Omental fat pad (tissue), 4 donors: ENCODE results near the gene HTR6. TPM values are rescaled to one million over a fixed set of nuclear protein-coding genes. Genes with fewer than 3 reads are reported as not detected.

ENCODE experiments used
- ATAC-seq: fragments of 150-250 bp; one replicate; pipeline ENCODE4 v1.9.1; 2016; ENCODE audit warnings: mild to moderate bottlenecking, moderate library complexity; ENCODE audit not compliant: low FRiP score
- DNase-seq: peaks from one replicate; pipeline ENCODE4 v3.0.0-alpha.2; 2019; ENCODE audit warnings: low spot score
- total RNA-seq, 4 donors: library from RNA; depleted of rRNA; stranded (reverse); fragments of >200 nt; gene quantifications; one replicate each; pipeline ENCODE4 v1.1.0, GENCODE V29; 2016
- TF ChIP-seq, protein P1 (sequence below), 3 donors: fragments of 450-650 bp; IDR thresholded peaks; one replicate each; pipeline ENCODE4 v1.5.1; 2016 to 2017; ENCODE audit warnings: antibody characterized with exemption in 3 of 3, mild to moderate bottlenecking in 3 of 3, moderate library complexity in 2 of 3

The HTR6 gene
- total RNA-seq, 4 donors from 2014 or later = not detected

DNA sequence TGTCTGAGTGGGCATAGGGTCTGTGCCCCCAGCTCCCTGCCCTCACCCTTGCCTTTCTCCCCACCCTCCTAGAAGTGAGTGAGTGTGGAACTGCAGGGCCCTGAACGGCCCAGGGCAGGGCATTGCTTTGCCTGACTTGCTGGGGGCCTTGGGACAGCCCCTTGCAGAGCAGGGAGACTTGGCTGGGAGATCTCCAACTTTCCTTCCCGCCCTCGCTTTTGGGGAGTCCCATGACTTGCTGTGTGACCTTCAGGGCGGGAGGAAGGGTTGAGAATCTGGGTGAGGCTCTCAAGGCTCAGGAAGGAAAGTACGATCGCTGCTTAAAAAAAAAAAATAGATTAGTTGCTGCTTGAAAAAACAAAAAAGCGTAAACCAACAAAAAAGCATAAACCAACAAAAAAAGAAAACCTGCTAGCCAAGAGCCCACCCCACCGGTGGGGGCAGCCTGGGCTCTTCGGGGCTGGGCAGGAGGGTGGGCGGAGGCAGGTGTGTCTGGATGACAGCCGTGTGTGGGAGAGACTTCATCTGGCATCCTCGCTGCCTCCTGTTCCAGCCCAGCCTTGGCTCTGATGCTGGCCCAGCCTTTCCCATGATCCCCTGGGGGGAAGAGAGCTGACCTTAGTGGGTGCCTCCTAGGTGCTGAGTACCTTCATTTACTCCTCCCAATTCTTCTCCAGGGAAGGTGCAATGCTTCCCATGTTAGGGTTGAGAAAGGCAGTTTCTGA is 14.1 kb upstream of the HTR6 start:
- no peak for DNase-seq
- TF ChIP-seq, protein P1, sequence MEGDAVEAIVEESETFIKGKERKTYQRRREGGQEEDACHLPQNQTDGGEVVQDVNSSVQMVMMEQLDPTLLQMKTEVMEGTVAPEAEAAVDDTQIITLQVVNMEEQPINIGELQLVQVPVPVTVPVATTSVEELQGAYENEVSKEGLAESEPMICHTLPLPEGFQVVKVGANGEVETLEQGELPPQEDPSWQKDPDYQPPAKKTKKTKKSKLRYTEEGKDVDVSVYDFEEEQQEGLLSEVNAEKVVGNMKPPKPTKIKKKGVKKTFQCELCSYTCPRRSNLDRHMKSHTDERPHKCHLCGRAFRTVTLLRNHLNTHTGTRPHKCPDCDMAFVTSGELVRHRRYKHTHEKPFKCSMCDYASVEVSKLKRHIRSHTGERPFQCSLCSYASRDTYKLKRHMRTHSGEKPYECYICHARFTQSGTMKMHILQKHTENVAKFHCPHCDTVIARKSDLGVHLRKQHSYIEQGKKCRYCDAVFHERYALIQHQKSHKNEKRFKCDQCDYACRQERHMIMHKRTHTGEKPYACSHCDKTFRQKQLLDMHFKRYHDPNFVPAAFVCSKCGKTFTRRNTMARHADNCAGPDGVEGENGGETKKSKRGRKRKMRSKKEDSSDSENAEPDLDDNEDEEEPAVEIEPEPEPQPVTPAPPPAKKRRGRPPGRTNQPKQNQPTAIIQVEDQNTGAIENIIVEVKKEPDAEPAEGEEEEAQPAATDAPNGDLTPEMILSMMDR (IDR thresholded peaks at IDR 0.05) = no peak
- ATAC-seq = peak; percentile 52

DNA sequence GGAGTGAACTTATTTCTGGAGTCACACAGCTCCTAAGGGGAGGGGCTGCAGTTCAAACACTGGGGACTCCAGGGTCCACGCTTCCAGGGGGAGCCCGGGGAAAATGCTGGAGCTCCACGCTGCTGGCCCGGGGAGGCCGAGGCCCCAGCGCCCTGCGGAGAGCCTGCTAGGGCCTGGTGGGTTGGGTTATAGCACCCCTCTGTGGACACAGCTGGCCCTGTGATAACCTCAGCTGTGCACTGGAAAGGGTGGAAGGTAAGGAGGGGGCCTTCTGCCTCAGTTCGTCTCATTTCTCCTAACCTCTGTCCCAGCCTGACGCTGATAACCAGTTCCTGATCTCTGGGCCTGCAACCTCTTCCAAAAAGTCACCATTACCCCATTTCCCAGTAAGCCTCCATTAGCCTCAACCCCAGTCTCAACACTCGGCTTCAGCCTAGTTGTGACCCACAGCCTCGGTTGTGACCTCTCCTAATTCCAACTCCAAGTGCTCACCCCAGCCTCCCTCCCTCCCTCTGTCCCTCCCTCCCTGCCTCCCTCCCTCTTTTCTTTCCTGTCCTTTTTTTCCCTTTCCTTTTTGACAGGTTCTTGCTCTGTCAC is 13.4 kb upstream of the HTR6 start:
- DNase-seq (no peak), ATAC-seq (peak; percentile 49)
- TF ChIP-seq, protein P1 (IDR thresholded peaks at IDR 0.05) = peak in 1 of 3 donors; percentile 6

DNA sequence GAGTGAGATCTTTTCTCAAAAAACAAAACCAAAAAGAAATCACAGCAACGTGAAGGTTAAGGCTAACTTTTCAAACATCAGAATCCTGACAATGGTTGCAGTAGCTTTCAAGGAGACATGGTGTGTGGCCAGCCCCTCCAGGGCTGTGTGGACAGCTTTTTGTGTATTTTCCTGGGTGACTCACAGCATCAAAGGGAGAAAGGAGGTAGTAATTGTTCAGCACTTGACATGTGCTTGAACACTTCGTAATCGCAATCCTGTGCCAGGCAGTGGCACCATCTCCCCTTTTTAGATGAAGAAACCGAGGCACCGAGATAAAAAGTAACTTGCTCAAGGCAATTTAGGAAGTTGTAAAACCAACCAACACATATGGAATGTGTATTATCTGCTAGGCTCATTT is 10.3 kb upstream of the HTR6 start:
- TF ChIP-seq, protein P1 (IDR thresholded peaks at IDR 0.05) = no peak
- ATAC-seq (peak; percentile 42), DNase-seq (no peak)

DNA sequence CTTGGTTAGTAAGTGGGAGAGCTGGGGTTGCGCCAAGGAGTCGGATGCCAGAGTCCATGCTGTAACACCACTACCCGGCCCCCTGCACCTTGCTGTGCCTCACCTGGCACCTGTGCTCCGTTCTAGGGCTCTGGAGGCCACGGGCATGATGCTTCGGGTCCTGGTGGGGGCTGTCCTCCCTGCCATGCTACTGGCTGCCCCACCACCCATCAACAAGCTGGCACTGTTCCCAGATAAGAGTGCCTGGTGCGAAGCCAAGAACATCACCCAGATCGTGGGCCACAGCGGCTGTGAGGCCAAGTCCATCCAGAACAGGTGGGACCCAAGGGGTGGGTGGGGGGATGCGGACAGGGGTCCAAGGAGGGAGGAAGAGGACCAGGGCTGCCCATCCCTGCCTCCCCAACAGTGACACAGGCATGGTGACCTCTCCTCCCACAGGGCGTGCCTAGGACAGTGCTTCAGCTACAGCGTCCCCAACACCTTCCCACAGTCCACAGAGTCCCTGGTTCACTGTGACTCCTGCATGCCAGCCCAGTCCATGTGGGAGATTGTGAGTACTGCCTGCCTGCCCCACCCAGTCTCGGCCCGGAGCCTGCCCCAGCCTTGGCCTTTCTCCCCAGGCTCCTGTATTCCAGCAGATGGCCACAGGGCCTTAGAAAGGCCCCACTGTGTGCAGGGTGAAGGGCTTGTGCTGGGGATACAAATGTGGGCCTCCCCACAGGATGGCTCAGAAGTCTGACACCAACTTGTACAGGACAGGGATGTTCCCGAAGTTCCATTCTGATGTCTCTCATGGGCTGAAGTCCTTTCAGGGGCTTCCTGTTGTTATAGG is 9.6 kb upstream of the HTR6 start:
- ATAC-seq = no peak
- TF ChIP-seq, protein P1 (IDR thresholded peaks at IDR 0.05) = no peak
- DNase-seq = no peak

DNA sequence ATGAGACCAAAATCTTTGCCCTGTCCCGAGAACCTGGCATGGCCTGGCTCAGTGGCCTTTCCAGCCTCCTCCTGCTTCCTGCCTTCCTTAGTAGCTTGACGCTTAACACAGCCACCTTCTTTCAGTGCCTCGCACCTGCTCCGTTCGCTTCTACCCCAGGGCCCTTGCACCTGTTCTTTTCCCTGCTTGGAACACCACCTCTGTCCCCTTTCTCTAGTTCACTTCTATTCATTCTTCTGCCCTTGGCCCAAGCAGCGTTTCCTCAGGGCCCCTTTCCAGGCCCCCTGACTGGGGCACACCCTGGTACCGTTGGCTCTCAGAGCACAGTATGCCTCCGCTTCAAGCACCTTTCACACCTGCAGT is 9.0 kb upstream of the HTR6 start:
- DNase-seq (no peak), ATAC-seq (no peak)
- TF ChIP-seq, protein P1 (IDR thresholded peaks at IDR 0.05) = no peak

DNA sequence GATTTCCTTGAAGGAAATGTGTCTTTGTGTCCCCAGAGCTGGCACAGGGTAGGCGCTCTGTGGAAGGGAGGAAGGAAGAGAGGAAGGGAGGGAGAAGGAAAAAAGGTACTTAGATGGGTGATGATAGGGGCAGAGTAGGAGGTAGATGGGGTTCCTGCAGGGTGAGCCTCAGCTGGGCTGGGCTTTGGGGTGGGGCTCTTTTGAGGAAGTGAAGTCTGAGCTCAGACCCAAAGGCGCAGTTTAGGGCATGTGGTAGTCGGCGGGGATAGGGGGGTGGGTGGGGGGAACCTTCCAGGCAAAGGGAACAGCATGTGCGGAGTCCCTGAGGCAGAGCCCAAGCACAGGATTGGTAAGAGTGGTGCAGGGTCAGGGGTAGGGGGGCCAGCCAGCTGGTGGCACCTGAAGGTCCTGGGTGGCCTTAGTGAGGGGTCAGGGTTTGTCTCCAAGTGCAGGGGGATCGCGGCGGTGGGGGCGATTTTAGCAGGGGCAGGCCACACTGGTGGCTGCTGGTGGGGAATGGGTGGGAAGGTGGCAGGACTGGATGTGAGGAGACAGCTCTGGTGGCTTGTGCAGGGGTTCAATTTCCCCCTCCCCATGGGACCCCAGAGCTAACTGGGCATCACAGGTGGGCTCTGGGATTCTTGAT is 8.4 kb upstream of the HTR6 start:
- DNase-seq = no peak
- TF ChIP-seq, protein P1 (IDR thresholded peaks at IDR 0.05) = no peak
- ATAC-seq = no peak
